SW480 (cell line): ENCODE data around the gene STYXL2.

Source experiments
- DNase-seq: peaks from one replicate; pipeline ENCODE4 v3.0.0-alpha.2; 2016; ENCODE audit warnings: low spot score

Gene STYXL2

DNA sequence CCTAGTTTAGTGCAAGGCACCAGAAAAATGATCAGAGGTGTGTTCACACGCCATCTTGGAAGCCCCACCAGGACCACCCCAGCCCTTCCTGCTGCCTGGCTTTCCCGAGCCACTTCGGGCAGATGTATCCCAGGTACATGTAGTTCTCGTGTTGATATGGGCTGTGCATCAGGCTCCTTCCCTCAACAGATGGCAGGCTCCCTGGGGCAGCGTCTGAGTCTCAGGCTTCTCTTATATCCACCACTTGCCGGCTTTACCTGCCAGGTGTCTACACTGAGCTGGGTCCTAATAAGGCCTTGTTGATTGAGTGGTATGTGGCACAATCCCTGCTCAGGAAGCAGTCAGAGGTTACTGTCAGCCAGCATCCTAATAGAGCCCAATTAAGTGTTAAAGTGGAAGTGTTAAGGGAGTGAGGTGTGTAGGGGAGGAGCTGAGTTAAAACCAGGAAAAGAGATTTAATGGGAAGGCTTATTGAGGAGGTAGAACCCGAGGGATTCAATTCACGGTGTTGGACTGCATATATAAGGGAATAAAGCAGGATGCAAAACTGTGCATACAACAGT, 12.2 kb upstream of the STYXL2 start:
- DNase-seq = peak; percentile 49

DNA sequence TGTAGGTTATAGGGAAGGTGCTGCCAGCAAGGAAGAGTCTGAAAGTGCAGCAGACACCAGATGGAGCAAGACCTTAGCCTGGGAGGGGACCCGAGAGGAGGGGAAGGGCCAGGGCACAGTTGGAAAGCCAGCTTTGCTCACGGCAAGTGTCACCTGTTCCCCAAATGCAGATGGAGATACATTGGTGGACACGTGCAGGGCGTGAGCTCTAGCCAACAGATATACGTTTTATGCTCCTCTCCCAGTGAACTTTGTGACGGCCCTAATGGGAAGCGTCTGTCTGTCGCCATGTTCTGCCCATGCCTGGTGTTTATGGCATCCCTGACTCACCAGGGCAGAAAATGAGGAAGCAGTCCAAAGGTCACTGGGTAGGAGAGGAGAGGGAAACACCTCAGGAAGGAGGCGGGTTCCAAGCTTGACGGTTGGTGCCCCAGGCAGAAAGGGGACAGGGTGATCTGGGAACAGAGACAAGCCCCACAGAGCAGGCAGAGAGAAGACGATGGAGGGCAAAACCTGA, 11.3 kb upstream of the STYXL2 start:
- DNase-seq = peak; percentile 95

DNA sequence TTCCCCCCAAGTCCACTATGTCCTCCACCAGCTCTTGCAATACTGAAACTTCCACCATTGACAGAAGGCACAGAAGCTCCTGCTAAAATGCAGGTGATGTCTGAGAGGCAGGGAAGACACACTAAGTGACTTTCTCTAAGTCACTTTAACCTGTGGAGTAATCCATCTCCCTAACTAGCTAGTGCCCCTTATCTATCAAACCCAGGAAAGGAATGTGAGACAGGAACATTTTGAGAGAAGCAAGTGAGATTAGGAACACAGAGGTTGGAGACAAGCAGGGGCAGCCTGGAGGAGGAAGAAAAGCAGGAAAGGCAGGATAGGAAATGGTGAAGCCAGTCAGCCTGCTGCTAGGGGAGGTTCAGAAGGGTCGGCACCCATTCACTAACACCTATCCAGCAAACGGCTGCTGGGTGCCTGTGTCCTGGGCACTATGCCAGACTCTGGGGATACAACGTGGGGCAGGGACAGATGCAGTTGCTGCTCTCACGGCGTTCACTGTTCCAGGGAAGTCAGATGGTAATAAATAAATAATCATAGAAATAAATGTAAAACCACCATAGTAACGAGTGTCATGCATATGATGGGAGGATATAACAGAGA, 10.7 kb upstream of the STYXL2 start:
- no peak for DNase-seq

DNA sequence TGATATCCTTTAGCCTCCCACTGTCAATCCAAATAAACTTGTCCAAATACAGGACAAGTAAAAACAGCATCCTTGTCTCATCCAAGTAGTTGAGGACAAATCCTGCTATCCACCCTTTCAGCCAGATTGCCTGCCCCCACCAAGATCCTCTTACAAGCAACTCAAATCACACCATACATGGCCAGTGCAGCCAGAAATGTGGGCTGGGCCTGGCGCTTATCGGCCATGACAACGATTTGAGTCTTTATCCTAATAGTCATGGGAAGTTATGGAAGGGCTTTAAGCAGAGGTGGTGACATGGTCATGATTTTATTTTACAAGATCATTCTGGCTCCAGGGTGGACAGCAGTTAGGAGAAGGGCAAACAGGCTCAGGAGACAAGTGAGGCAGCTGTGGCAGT, 10.0 kb upstream of the STYXL2 start:
- no peak for DNase-seq

DNA sequence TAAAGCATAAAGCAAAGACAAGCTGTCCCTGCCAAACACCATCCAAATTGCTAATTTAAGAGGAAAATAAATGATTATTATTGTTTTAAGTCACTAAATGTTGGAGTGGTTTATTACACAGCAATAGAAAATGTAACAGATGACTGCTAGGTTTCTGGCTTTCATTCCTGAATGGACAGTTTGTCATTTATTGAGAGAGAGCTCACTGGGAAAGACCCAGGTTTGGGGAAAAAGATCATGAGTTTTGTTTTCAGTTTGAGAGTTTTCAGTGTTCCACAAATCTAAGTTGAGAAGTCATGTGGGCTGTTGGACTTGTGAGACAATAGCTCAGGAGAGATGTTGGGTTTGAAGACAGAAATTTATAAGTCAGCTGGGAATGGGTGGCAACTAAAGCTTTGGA, 9.1 kb upstream of the STYXL2 start:
- DNase-seq = no peak

DNA sequence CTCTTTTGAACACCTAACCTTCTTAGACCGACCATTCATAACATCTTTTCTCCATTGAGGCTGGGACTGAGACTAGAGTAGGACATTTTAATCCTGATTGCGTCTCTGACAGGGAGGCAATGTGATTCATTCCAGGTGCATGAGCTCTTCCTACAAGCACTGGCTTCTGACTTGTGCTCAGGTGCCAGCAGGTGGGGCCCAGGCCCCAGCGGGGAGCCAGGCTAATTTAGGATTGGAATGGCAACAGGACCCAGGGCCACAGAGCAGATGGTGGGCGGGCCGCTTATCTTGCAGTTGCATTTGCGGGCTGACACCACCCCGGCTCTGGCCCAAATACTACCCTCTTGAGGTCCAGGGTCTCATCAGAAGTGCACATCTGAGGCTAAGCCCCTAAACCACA, 7.8 kb upstream of the STYXL2 start:
- DNase-seq = peak; percentile 33

DNA sequence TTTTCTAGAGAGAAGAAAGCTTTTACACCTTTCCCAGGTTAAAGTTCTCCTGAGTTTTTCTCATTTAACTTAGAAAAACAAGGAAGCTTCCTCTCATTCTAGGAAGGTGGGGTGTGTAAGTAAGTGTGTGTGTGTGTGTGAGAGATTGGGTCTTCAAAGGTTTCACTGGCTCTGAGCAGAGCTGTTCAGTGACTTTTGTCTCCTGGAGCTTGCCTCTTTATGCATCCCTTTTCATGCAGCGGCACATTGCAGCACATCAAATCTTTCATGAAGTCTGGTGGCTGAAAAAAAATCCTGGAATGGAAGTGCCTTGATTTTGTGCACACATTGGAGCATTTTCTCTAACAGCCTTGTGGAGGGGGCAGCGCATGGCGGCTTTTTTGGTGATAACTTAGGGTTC, 7.1 kb upstream of the STYXL2 start:
- DNase-seq = no peak

DNA sequence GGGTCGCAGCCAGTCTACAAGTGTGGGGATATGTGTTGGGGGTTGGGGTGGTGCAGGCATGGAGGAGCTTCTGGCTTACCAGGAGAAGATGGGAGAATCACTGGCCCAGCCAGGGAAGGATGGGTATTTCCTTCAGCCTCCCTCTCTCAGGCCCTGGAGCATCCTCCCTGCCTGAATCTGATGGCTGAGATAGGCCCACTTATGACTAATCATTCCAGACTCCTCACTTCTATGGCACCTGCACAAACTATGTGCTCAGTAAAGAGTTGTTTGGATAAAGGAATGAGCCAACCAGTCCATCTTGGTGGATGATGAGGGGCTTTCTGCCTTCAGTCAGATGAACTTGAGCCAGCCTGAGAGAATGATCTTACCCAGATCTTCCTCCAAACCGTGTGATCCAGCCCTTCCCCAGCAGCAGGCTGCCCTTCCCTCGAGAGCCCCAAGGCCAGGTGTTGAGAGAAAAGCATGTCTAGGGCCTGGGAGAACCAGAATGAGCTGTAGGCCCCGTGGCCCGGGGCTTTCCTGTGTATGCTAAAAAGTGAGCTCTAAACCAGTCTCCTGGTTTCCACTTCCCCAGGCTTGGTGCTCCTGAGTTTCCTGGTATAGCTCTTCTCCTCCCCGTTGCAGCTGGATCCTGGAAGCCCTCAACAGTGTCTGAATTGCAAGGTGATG, 5.0 kb upstream of the STYXL2 start:
- DNase-seq = no peak

DNA sequence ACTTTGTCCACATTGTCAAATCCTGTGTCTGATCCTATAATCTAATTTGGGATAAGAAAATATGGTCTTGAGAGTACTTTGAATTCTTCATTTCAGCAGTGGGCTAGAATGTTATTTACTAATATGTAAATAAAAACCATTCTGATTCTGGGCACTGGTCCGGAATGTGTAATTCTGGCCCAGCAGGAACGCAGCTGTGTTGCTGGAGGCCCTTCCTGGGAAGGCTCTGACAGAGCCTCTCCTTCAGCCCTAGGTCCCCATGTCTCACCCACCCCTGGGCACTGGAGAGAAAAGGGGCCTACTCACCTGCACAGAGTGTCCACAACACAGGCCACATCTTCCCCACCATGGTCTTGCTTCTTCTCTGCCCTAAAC, 3.9 kb upstream of the STYXL2 start:
- DNase-seq = no peak

DNA sequence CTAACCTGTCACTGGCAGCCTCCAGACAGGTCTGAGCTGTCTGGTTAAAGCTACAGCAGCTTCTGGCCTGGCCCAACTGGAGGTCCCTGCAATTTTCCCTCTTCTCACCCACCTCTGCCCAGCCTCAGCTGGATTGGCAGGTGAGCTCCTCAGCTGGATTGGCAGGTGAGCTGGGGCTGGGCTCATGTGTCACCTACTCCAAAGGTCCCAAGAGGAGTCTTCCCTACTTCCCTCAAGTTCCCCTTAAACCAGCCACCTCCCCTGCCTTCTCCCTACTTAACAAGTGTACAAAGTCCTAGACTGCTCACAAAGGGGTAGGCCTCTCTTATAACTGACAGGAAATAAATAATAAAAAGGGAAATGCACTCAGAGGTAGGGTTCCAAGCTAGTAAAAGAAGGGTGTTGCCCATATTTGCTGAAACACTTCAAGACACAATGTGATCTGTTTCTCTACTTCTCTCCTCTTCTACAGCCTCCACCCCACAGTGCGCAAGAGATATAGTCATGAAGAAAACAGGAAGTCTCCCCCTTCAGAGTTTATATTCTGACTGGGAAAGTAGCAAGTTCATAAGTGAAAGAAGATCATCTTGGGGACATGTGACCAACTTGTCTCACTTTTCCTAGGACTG, 3.4 kb upstream of the STYXL2 start, which contains the start of gene GPA33:
TSS of gene GPA33 (minus strand) at position 64 of the 629 bp plus-strand sequence. CDS start 90 bp downstream, outside the sequence.
- DNase-seq = no peak

DNA sequence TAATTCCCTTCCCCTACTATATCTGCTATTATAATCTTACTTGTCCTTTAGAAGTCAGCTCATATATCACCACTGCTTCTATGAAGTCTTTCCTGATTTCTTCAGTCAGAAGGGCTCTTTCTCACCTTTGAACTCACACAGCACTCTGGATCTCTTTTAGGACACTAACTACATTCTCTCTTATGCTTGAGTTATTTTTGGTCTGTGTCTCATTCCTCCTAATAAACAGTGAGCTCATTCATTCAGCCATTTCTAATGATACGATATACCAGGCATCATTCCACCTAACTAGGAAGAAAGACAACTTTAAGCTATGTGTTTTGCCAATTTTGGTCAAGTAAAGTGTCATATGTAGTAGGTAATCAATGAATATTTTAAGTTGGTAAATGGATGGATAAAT, 1.2 kb upstream of the STYXL2 start:
- DNase-seq = no peak

DNA sequence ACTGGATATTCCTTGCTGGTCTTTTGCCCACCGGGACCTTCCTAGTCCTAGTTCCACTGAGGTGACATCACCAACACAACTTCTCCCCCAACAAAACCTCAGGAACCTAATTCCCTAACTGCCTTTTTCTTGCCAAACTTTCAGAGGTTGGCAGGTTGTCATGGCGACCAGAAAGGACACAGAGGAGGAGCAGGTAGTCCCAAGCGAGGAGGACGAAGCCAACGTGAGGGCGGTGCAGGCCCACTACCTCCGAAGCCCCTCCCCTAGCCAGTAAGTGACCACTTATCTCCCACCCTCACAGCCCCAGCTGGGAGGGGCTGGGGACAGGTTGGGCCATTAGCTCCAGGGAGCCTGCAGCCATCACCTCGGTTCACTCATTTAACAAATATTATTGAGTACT, 815 bp downstream of the STYXL2 start:
- DNase-seq = no peak

DNA sequence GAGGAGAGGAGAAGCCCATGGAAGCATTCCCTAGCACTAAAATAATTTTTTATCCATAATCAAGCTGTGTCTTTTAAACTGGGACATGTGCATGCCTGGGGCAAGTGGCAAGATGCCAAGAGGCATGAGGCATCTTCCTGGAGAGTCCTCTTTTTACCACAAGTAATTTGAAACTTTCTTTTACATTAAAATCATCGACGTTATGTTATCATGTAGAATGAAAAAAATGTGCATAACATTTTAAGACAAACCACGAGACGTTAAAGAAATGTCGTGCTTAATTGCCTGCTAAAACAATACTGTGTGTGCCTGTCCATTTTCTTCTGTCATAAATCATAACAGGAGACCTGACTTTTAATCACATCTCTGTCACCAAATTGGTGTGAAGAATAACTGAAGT, 1.5 kb downstream of the STYXL2 start:
- DNase-seq = no peak

DNA sequence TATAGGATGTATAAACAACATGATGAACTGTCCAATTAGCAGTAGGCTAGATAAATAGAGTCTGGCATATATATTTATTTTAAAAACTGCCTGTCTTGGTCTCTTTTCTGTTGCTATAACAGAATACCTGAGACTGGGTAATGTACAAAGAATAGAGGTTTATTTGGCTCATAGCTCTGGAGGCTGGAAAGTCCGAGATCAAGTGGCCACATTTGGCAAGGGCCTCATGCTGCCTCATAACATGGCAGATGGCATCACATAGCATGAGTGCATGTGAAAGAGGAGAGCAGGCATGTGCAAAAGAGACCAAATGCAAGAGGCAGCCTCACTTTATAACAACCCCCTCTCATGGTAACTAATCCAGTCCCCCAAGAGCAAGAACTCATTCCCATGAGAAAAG, 6.0 kb downstream of the STYXL2 start:
- no peak for DNase-seq

DNA sequence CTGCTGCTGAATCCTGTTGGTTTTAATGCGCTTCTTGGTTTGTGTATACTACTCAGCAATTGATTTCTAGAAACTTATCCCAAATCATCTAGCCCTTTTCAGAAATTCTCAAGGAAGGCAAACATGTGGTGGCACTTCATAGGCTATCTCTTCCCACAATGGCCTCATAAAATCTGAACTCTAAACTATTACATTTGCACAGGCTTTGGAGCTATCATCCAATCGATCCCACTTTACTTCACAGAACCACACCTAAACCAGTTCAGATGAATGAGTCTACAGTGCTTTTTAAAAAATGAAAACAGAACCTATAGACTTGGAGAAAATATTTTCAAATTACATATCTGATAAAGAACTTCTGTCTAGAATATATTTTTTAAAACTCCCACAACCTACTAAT, 6.9 kb downstream of the STYXL2 start:
- no peak for DNase-seq

DNA sequence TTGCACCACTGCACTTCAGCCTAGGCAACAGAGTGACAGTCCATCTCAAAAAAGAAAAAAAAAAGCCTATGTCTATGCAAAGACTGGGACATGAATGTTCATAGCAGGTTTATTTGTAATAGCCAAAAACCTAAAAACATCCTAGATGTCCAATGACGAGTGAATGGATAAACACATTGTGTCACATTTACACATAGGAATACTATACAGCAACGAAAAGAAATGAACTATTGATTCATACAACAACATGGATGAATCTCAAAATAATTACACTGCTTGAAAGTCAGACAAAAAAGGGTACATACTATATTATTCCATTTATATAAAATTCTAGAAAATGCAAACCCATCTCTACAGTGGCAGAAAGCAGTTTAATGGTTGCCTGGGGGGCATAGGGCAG, 7.9 kb downstream of the STYXL2 start:
- no peak for DNase-seq

DNA sequence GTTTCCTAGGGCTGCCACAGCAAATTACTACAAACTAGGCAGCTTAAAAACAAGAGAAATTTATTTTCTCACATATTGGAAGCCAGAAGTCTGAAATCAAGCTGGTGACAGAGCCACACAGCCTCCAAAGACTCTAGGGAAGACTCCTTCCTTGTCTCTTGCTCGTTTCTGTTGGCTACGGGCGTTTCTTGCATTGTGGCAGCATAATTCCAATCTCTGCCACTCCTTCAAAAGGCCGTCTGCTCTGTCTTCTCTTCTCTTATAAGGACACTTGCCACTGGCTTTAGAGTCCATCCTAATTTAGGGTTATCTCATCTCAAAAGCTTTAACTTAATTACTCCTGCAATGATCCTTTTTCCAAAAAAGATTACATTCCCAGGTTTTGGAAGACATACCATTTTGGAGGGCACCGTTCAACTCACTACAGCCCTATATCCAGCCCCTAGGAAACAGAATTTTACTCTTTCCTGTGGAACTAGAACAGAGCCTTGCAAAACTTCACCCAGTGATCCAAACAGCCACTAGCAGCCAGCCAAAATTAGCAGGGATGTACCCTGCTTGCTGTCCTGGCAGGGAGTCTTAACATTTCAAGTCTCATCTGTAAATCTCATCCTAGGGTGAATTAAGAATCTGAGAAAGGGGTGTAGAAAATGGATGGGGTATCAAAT, 9.2 kb downstream of the STYXL2 start:
- no peak for DNase-seq

DNA sequence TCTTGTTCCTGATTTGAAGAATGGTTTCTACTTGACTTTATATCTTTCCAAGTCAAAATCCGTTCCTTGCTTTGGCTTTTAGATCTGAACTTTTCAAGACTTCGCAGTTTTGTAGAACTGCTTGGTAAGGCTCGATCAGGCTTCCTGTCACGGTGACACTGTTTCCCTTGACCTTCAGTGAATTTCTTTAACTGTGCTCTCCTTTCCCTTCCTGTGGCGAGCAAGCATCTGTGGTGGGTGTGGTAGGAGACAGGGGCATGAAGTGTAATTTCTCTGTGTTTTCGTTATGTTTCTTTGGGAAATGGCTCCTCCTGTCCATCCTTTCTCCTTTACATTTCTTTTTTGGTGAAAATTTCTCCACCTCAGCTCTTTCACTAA, 10.4 kb downstream of the STYXL2 start:
- DNase-seq = no peak

DNA sequence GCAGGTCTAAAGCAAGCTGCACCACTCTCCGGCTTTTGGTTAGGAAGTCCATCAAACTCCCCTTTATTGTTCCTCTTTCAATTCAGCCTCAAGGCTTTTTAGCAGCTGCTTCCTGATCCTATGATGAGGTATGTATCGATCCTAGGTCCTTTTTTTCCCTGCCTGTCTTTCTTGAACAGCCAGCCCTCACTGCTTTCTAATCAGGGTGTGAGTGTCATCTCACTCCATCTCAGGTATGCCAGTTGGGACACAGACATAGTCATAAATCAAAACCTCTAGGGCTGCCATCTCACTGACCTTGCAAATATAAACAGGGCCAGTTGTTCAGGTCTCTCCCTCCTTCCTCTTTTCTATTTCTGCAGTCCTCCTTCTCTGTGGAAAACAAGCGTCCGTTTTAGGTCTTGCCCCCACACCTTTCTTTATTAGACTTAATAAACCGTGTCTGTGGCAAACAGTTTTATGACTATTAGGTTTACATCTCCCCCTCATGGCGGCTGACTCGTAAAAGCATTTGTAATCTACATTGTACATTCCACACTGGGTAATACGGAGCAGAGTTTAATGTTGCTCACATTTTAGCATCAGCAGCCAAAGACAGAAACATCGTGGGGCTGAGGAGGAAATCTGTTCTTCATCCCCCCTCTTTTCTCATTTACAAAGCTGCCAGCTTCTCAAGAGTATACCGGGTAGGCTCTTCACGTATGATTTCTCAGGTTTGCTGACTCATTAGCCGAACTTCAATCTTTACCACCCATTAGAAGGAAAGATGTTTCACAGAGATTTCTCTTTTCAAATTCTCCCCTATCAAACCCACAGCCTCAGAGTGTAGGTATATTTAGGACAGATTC, 11.6 kb downstream of the STYXL2 start:
- peak; percentile 28 for DNase-seq

DNA sequence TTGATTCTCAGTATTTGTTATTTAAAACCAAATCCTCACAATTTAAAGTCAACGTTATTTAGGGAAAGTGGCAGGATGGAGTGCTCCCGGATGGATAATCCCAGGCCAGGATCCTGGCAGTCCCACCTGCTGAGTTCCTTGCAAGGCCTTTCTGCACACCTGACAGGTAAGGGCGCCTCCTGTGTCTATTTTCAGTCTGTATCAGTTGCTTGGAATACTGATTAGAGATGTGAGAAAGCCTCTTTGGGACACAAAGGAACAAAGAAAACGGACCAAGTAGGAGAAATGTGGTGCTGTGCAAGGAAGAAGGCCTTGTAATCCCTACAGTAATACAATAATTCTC, 12.2 kb downstream of the STYXL2 start:
- no peak for DNase-seq

DNA sequence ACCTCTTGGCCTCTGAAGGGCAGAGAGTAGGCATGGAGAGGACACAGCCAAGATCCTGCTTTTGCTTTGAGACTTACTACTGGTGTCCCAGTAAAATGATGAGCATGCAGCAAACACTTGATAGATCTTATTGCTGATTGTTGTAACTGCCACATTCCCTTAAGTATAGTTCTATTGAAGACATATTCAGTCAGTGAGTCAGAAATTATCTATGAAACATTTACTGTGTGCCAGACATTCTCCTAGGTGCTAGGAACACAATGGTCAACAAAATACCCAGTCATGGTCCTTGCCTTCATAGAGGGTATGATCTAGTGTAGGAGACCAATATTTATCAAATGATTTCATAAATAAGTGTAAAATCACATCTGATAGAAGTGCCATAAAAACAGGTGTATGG, 13.6 kb downstream of the STYXL2 start:
- DNase-seq = no peak

DNA sequence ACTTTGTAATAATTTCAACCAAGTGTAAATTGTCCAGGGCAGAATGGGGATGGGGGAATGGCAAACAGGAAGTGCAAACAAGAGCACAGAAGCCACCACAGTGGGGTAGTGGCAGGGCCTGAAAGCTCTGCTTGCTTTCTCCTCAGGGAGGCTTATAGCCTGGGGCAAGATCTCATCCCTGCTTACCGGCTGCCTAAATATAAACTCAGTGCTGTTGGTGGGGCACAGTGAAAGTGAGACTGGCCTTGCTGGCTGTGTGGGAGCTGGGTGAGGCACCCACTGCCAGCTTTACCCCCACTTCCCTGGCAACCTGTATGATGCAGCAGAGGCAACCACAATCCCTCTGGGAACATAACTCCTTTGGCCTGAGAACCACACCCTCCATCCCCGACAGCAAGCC, 15.2 kb downstream of the STYXL2 start:
- peak; percentile 87 for DNase-seq
